HL-60 (cell line): ENCODE measurements around the gene LRBA.

Experiments
- CTCF ChIP-seq: IDR thresholded peaks from one replicate; pipeline ENCODE4 v1.5.1; 2011; ENCODE audit warnings: low read length, control low read depth, inconsistent platforms; ENCODE audit not compliant: insufficient read depth
- POLR2AphosphoS5 ChIP-seq: IDR thresholded peaks from 2 replicates; pipeline ENCODE4 v1.6.1; 2012; ENCODE audit warnings: low read depth
- REST ChIP-seq: IDR thresholded peaks from 2 replicates; pipeline ENCODE4 v1.6.1; 2012; ENCODE audit warnings: low read depth; ENCODE audit not compliant: insufficient replicate concordance

DNA sequence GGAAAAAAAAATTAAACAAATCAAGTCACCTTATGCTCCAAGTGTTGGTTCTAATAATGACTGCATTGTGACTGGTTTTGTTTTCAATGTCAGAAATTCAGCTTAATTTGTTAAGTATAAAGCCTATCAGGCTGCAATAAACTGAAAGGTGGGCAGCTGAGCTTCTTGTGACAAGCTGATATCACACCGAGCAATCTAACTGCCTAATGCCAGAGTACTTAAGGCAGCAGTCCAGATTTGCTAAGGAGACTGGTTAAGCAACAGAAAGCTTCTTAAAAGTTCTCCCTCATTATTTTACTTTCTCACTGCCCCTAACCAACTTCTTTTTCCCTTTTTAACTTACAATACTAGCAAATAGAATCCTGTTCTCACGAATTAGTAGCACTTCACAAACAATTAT lies 232.2 kb downstream of the LRBA start:
- TF ChIP-seq CTCF (no peak), REST (no peak), POLR2AphosphoS5 (no peak)
